ENCODE results near the gene ADGRA1. TPM values are rescaled to one million over a fixed set of nuclear protein-coding genes. Genes with fewer than 3 reads are reported as not detected.

Gene ADGRA1
- total and polyA plus RNA-seq, 10 of the 15 experiments (the other 5 are each of a cell fraction or from before 2014, with no cell fraction given) = not detected

- no peaks in the 10 kb centered on the region for H3K27me3 ChIP-seq (replicated peaks in 1 of 2; ENCODE audit: control insufficient read depth in 2 of 2, insufficient read depth in 2 of 2, low read length in 1 of 2)
- no peak overlapping the region for H3K4me3 ChIP-seq
- H3K27ac ChIP-seq (ENCODE audit: control insufficient read depth, insufficient read depth) = no peak overlapping the region
- CTCF ChIA-PET = interaction anchor here (1.4 kb wide), 1 partner anchor 23 kb away, joined by 3 read pairs; no protein-coding TSS in a partner anchor
- intact Hi-C loops (cut with micrococcal nuclease; ENCODE audit: unreplicated experiment) = no loop called here
- FAIRE-seq = no peak
- no peak overlapping the region for H3K9ac ChIP-seq (ENCODE audit: control insufficient read depth, insufficient read depth, low read length)
- no peak overlapping the region for H2AFZ ChIP-seq (ENCODE audit: control insufficient read depth, low read depth, low read length)
- no peaks in the 10 kb centered on the region for H3K36me3 ChIP-seq (ENCODE audit: control insufficient read depth in 2 of 2, insufficient read depth in 2 of 2, low read length in 1 of 2)
- no peaks in the 10 kb centered on the region; the same call in 2 of the 3 replicates for H3K9me3 ChIP-seq (replicated peaks; ENCODE audit: control insufficient read depth, insufficient read depth, low read length)
- WGBS (ENCODE audit: insufficient coverage, insufficient replicate concordance, low lambda C conversion rate, missing lambda C conversion rate) = 33% methylated on average over 10 of the region's 13 CpGs
- H3K79me2 ChIP-seq (ENCODE audit: control insufficient read depth, insufficient read depth, low read length) = no peaks in the 10 kb centered on the region
- DNase-seq (ENCODE audit: low read depth, low spot score) = no peak
- TF ChIP-seq ZBTB11 (CRISPR knock-in tag; IDR thresholded peaks at IDR 0.05) (no peak), ATF2 (IDR thresholded peaks at IDR 0.05; ENCODE audit: low read length) (no peak), SRF (IDR thresholded peaks at IDR 0.05; ENCODE audit: low read depth in 2 of 2, low read length in 2 of 2) (no peak), FOXM1 (IDR thresholded peaks at IDR 0.05; ENCODE audit: low read depth, low read length) (no peak), IKZF1 (conservative IDR thresholded peaks at IDR 0.05) (no peak), NKRF (conservative IDR thresholded peaks at IDR 0.05) (no peak), POLR2AphosphoS5 (IDR thresholded peaks at IDR 0.05; ENCODE audit: low read length) (no peak), KDM1A (IDR thresholded peaks at IDR 0.05; ENCODE audit: borderline replicate concordance) (no peak), FOXK2 (IDR thresholded peaks at IDR 0.05) (no peak)
- SMC1A ChIA-PET (ENCODE audit: uncharacterized antibody, unreplicated experiment) = no interaction called here
- POLR2A ChIA-PET = no interaction called here
- no peaks in the 10 kb centered on the region for H4K20me1 ChIP-seq (ENCODE audit: control insufficient read depth, insufficient read depth)
- no peak overlapping the region for H3K4me2 ChIP-seq (ENCODE audit: control insufficient read depth, insufficient read depth)
- no peaks in the 10 kb centered on the region for H3K4me1 ChIP-seq (ENCODE audit: control insufficient read depth, insufficient read depth, low read length)
- ATAC-seq = no peak
- in situ Hi-C loops (cut with MboI) = no loop called here
- no TSS peak for BruUV-seq (replicated peaks)
- RAD21 ChIA-PET (ENCODE audit: unreplicated experiment) = no interaction called here
These were observed 29.2 kb upstream of the ADGRA1 start for GRCh38 chr10:133058331-133059092.
